Mesenchymal stem cell (in vitro differentiated cells and primary cell): ENCODE measurements around the gene HOXA6.
A peak's percentile ranks its signal among the peaks of the same experiment; 100 is the strongest.

Experiments
- DNase-seq: peaks from one replicate; pipeline ENCODE4 v3.0.0-alpha.2; 2013
- H2AFZ ChIP-seq: one replicate; pipeline ENCODE4 v1.6.1; 2013; ENCODE audit warnings: low read depth, mild to moderate bottlenecking, control low read depth, inconsistent platforms, low read length, moderate library complexity
- H2AK5ac ChIP-seq: 2 replicates; pipeline ENCODE4 v1.6.1; 2013; ENCODE audit warnings: low read length, moderate library complexity, mild to moderate bottlenecking, inconsistent platforms; ENCODE audit not compliant: severe bottlenecking
- H2BK120ac ChIP-seq: one replicate; pipeline ENCODE4 v1.6.1; 2013; ENCODE audit warnings: low read depth, mild to moderate bottlenecking, inconsistent platforms, low read length, moderate library complexity
- H2BK12ac ChIP-seq, 2 experiments: one replicate each; pipeline ENCODE4 v1.6.1; 2013; ENCODE audit warnings: inconsistent platforms in 2 of 2, low read length in 2 of 2, mild to moderate bottlenecking in 2 of 2, moderate library complexity in 2 of 2, control low read depth in 1 of 2
- H2BK15ac ChIP-seq: one replicate; pipeline ENCODE4 v1.6.1; 2013; ENCODE audit warnings: mild to moderate bottlenecking, low read depth, inconsistent platforms; ENCODE audit not compliant: poor library complexity, severe bottlenecking
- H2BK5ac ChIP-seq: 2 replicates; pipeline ENCODE4 v1.6.1; 2013; ENCODE audit warnings: low read depth, mild to moderate bottlenecking, low read length, control low read depth, inconsistent platforms; ENCODE audit not compliant: poor library complexity, severe bottlenecking
- H3K14ac ChIP-seq, 2 experiments: one replicate each; pipeline ENCODE4 v1.6.1; 2013; ENCODE audit warnings: inconsistent platforms in 2 of 2, low read length in 2 of 2, control low read depth in 1 of 2, mild to moderate bottlenecking in 1 of 2, moderate library complexity in 1 of 2
- H3K18ac ChIP-seq, 2 experiments: one replicate each; pipeline ENCODE4 v1.6.1; 2013; ENCODE audit warnings: inconsistent platforms in 2 of 2, low read length in 2 of 2, control low read depth in 1 of 2, low read depth in 1 of 2, mild to moderate bottlenecking in 1 of 2
- H3K23ac ChIP-seq, 2 experiments: one replicate each; pipeline ENCODE4 v1.6.1; 2013; ENCODE audit warnings: inconsistent platforms in 2 of 2, low read length in 2 of 2, mild to moderate bottlenecking in 2 of 2, moderate library complexity in 2 of 2, control low read depth in 1 of 2
- H3K27ac ChIP-seq: 2 replicates; pipeline ENCODE4 v1.5.1; 2013; ENCODE audit warnings: mild to moderate bottlenecking, moderate library complexity, low read length, control low read depth, inconsistent platforms; ENCODE audit not compliant: poor library complexity, severe bottlenecking
- H3K27me3 ChIP-seq, 2 experiments: 2 replicates each; pipeline versions ENCODE4 v1.6.1 to v1.7.0; 2013; ENCODE audit warnings: low read length in 2 of 2, mild to moderate bottlenecking in 2 of 2, moderate library complexity in 2 of 2, control low read depth in 1 of 2, inconsistent platforms in 1 of 2; ENCODE audit not compliant: control insufficient read depth in 1 of 2, insufficient read depth in 1 of 2
- H3K36me3 ChIP-seq, 2 experiments: 2 replicates each; pipeline versions ENCODE4 v1.6.1 to v1.7.0; 2013; ENCODE audit warnings: low read length in 2 of 2, control low read depth in 1 of 2, inconsistent platforms in 1 of 2, low read depth in 1 of 2, mild to moderate bottlenecking in 1 of 2; ENCODE audit not compliant: insufficient read depth in 2 of 2, control insufficient read depth in 1 of 2
- H3K4ac ChIP-seq, 2 experiments: one replicate each; pipeline ENCODE4 v1.6.1; 2013; ENCODE audit warnings: inconsistent platforms in 2 of 2, low read length in 2 of 2, mild to moderate bottlenecking in 2 of 2, moderate library complexity in 2 of 2, control low read depth in 1 of 2, low read depth in 1 of 2
- H3K4me1 ChIP-seq: 2 replicates; pipeline ENCODE4 v1.6.1; 2013; ENCODE audit warnings: low read depth, low read length, control low read depth; ENCODE audit not compliant: control insufficient read depth, insufficient read depth
- H3K4me2 ChIP-seq: 2 replicates; pipeline ENCODE4 v1.6.1; 2013; ENCODE audit warnings: low read length, mild to moderate bottlenecking, inconsistent platforms; ENCODE audit not compliant: poor library complexity, severe bottlenecking
- H3K4me3 ChIP-seq, 2 experiments: 2 replicates each; pipeline versions ENCODE4 v1.5.1 to v1.7.0; 2013; ENCODE audit warnings: low read length in 2 of 2, mild to moderate bottlenecking in 2 of 2, control low read depth in 1 of 2, low read depth in 1 of 2; ENCODE audit not compliant: insufficient read depth in 1 of 2
- H3K79me1 ChIP-seq: replicated peaks from 2 replicates; pipeline ENCODE4 v1.6.1; 2013; ENCODE audit warnings: mild to moderate bottlenecking, control low read depth, low read length, inconsistent platforms; ENCODE audit not compliant: poor library complexity, severe bottlenecking
- H3K9ac ChIP-seq: 2 replicates; pipeline ENCODE4 v1.7.0; 2013; ENCODE audit warnings: mild to moderate bottlenecking, low read length, moderate library complexity
- H3K9me3 ChIP-seq: 2 replicates; pipeline ENCODE4 v1.7.0; 2013; ENCODE audit warnings: mild to moderate bottlenecking, low read length; ENCODE audit not compliant: control insufficient read depth
- H4K8ac ChIP-seq: one replicate; pipeline ENCODE4 v1.6.1; 2013; ENCODE audit warnings: inconsistent platforms, mild to moderate bottlenecking, low read length, moderate library complexity
- H4K91ac ChIP-seq: one replicate; pipeline ENCODE4 v1.6.1; 2013; ENCODE audit warnings: mild to moderate bottlenecking, low read length, inconsistent platforms
- WGBS: methylation state at CpG from one replicate; pipeline ENCODE4 v1.1.7; 2013; ENCODE audit warnings: mixed read lengths; 5-methylcytosine and 5-hydroxymethylcytosine counted together

Gene HOXA6

DNA sequence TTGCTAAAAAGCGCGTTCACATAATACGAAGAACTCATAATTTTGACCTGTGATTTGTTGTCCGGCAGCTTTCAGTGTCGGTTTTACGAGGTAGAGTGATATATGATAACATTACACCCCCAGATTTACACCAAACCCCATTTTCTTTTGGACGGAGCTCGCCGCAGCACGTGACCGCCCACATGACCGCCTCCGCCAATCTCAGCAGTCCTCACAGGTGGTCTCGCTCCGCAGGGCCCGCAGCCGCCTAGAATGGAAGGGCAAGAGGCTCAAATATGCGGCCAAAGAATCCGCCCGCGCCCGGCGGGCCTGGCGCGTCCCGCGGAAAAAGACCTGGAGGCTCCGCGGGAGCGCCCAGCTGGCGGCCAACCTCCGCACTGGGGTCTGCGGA, 8.9 kb upstream of the HOXA6 start, which contains the start of gene HOXA7:
Gene HOXA7, minus strand, starts transcription at position 168 of the 391 bp plus-strand sequence. Its CDS starts 130 bp downstream, at position 38.
- H2BK12ac ChIP-seq, result no peak within 1 kb of the TSS
- DNase-seq, result no peak
- H3K23ac ChIP-seq, result peak within 1 kb of the TSS in 1 of 2 experiments; percentile 41
- H3K36me3 ChIP-seq, result peaks cover 0 to 23% of the 10 kb centered on the region in 2 experiments
- H3K4me2 ChIP-seq, result no peak within 1 kb of the TSS
- H3K18ac ChIP-seq, result peak within 1 kb of the TSS; percentile 34 to 41
- no peak within 1 kb of the TSS for H4K91ac ChIP-seq
- peak within 1 kb of the TSS; percentile 32 to 82 for H3K4me3 ChIP-seq
- H3K27me3 ChIP-seq, result peaks cover 0 to 73% of the 10 kb centered on the region in 2 experiments
- H3K27ac ChIP-seq, result no peak within 1 kb of the TSS
- 38% methylated on average over 33 of the region's 33 CpGs for WGBS
- peaks cover 8% of the 10 kb centered on the region for H3K79me1 ChIP-seq
- no peaks in the 10 kb centered on the region for H3K9me3 ChIP-seq
- peaks cover 18% of the 10 kb centered on the region for H3K4me1 ChIP-seq
- H2BK15ac ChIP-seq, result no peak within 1 kb of the TSS
- no peak within 1 kb of the TSS for H2AK5ac ChIP-seq
- no peak within 1 kb of the TSS for H2BK120ac ChIP-seq
- H3K14ac ChIP-seq, result no peak within 1 kb of the TSS
- peak within 1 kb of the TSS; percentile 57 for H4K8ac ChIP-seq
- H3K9ac ChIP-seq, result peak within 1 kb of the TSS; percentile 90
- H2BK5ac ChIP-seq, result no peak within 1 kb of the TSS
- peak within 1 kb of the TSS; percentile 36 for H2AFZ ChIP-seq
- H3K4ac ChIP-seq, result no peak within 1 kb of the TSS

- no peak overlapping the region for H3K4me2 ChIP-seq
- peaks cover 16% of the 10 kb centered on the region for H3K4me1 ChIP-seq
- peaks cover 0 to 26% of the 10 kb centered on the region in 2 experiments for H3K36me3 ChIP-seq
- H3K18ac ChIP-seq, result peak overlapping the region; percentile 34 to 41
- peaks cover 0 to 78% of the 10 kb centered on the region in 2 experiments for H3K27me3 ChIP-seq
- whole genome bisulfite sequencing, result 31% methylated on average over 63 of the region's 63 CpGs
- no peak overlapping the region for H2BK120ac ChIP-seq
- H2AFZ ChIP-seq, result peak overlapping the region; percentile 36
- no peak overlapping the region for H2AK5ac ChIP-seq
- no peak overlapping the region for H4K91ac ChIP-seq
- peak overlapping the region in 1 of 2 experiments; percentile 41 for H3K23ac ChIP-seq
- no peak overlapping the region for H2BK5ac ChIP-seq
- no peaks in the 10 kb centered on the region for H3K9me3 ChIP-seq
- DNase-seq, result no peak
- no peak overlapping the region for H3K4ac ChIP-seq
- peak overlapping the region; percentile 32 to 82 for H3K4me3 ChIP-seq
- no peak overlapping the region for H2BK15ac ChIP-seq
- peak overlapping the region; percentile 90 for H3K9ac ChIP-seq
- H3K79me1 ChIP-seq, result peaks cover 8% of the 10 kb centered on the region
- H3K14ac ChIP-seq, result no peak overlapping the region
- peak overlapping the region; percentile 47 for H4K8ac ChIP-seq
- H2BK12ac ChIP-seq, result no peak overlapping the region
- H3K27ac ChIP-seq, result no peak overlapping the region
These were observed 8.4 kb upstream of the HOXA6 start for GRCh38 chr7:27155816-27156507.

- Histone ChIP-seq H3K23ac (peak overlapping the region in 1 of 2 experiments; percentile 81), H3K27ac (no peak overlapping the region), H4K91ac (no peak overlapping the region), H3K36me3 (peaks cover 0 to 31% of the 10 kb centered on the region in 2 experiments), H2AK5ac (no peak overlapping the region), H3K4me2 (no peak overlapping the region), H2BK15ac (no peak overlapping the region), H4K8ac (peak overlapping the region; percentile 92), H2BK5ac (no peak overlapping the region), H2BK120ac (no peak overlapping the region), H3K9ac (peak overlapping the region; percentile 90), H2BK12ac (peak overlapping the region in 1 of 2 experiments; percentile 45), H2AFZ (peak overlapping the region; percentile 15), H3K79me1 (peaks cover 7% of the 10 kb centered on the region), H3K4me1 (peaks cover 13% of the 10 kb centered on the region), H3K9me3 (no peaks in the 10 kb centered on the region), H3K27me3 (peaks cover 0 to 78% of the 10 kb centered on the region in 2 experiments), H3K4ac (no peak overlapping the region), H3K18ac (peak overlapping the region; percentile 13 to 24), H3K4me3 (peak overlapping the region in 1 of 2 experiments; percentile 82), H3K14ac (no peak overlapping the region)
- WGBS, result 40% methylated on average over 43 of the region's 48 CpGs
- DNase-seq, result no peak
These were observed 7.6 kb upstream of the HOXA6 start for GRCh38 chr7:27154901-27155815.

- Histone ChIP-seq H3K27ac (no peak overlapping the region), H3K18ac (no peak overlapping the region), H2BK12ac (no peak overlapping the region), H4K8ac (no peak overlapping the region), H3K14ac (no peak overlapping the region), H3K79me1 (peaks cover 9% of the 10 kb centered on the region), H2BK5ac (no peak overlapping the region), H3K4me1 (peaks cover 11% of the 10 kb centered on the region), H3K27me3 (peaks cover 0 to 78% of the 10 kb centered on the region in 2 experiments), H4K91ac (no peak overlapping the region), H3K36me3 (peaks cover 0 to 31% of the 10 kb centered on the region in 2 experiments), H3K9ac (peak overlapping the region; percentile 90), H3K4me2 (no peak overlapping the region), H2BK120ac (no peak overlapping the region), H2AFZ (no peak overlapping the region), H2AK5ac (no peak overlapping the region), H3K23ac (no peak overlapping the region), H2BK15ac (no peak overlapping the region), H3K4ac (no peak overlapping the region), H3K9me3 (no peaks in the 10 kb centered on the region), H3K4me3 (peak overlapping the region in 1 of 2 experiments; percentile 82)
- no peak for DNase-seq
- WGBS, result 78% methylated on average over 8 of the region's 10 CpGs
These were observed 6.8 kb upstream of the HOXA6 start for GRCh38 chr7:27154369-27154768.
